GM19397 (cell line): ENCODE data around the gene FLNC.

ENCODE experiments used
- ATAC-seq: cut with Tn5 transposase; IDR thresholded peaks from one replicate; pipeline ENCODE4 v1.9.1; 2021; ENCODE audit warnings: mild to moderate bottlenecking, moderate library complexity; ENCODE audit not compliant: unreplicated experiment

The FLNC gene

GRCh38 chr7:128831178-128831993 is 1.2 kb downstream of the FLNC start:
- no peak for ATAC-seq

- ATAC-seq = no peak
These were observed 2.0 kb downstream of the FLNC start for GRCh38 chr7:128831994-128832879.

- ATAC-seq = no peak
These were observed 2.6 kb downstream of the FLNC start for GRCh38 chr7:128832880-128833147.

- ATAC-seq = no peak
These were observed 3.1 kb downstream of the FLNC start for GRCh38 chr7:128833148-128833945.

GRCh38 chr7:128833946-128834325 is 3.7 kb downstream of the FLNC start:
- ATAC-seq = no peak

- ATAC-seq = no peak
These were observed 5.1 kb downstream of the FLNC start for GRCh38 chr7:128835231-128835751.

- no peak for ATAC-seq
These were observed 5.8 kb downstream of the FLNC start for GRCh38 chr7:128835790-128836641.

GRCh38 chr7:128836729-128837348 is 6.6 kb downstream of the FLNC start:
- ATAC-seq = no peak

GRCh38 chr7:128837521-128837921 is 7.3 kb downstream of the FLNC start:
- ATAC-seq = no peak

- ATAC-seq = no peak
These were observed 8.0 kb downstream of the FLNC start for GRCh38 chr7:128838109-128838779.

GRCh38 chr7:128838981-128839731 is 8.9 kb downstream of the FLNC start:
- no peak for ATAC-seq

- no peak for ATAC-seq
These were observed 9.6 kb downstream of the FLNC start for GRCh38 chr7:128839751-128840177.

GRCh38 chr7:128840326-128841170 is 10.3 kb downstream of the FLNC start:
- no peak for ATAC-seq

- ATAC-seq = no peak
These were observed 11.0 kb downstream of the FLNC start for GRCh38 chr7:128841171-128841690.

- no peak for ATAC-seq
These were observed 11.9 kb downstream of the FLNC start for GRCh38 chr7:128841921-128842673.
